Measurements from ENCODE around the gene ENPP7.

ENPP7 gene

GRCh38 chr17:79743614-79744013 is 12.9 kb downstream of the ENPP7 start:
- Histone ChIP-seq H3K9me3 (ENCODE audit: insufficient read depth, low read length, severe bottlenecking) (no peaks in the 10 kb centered on the region), H3K27me3 (ENCODE audit: insufficient read depth, low read length, poor library complexity) (peaks cover 25% of the 10 kb centered on the region), H3K27ac (ENCODE audit: low read length) (no peak overlapping the region), H3K4me3 (ENCODE audit: low read depth in 1 of 2, low read length in 2 of 2) (no peak overlapping the region), H3K36me3 (ENCODE audit: insufficient read depth, low read length) (no peaks in the 10 kb centered on the region), H3K79me2 (ENCODE audit: insufficient read depth, low read length) (no peaks in the 10 kb centered on the region), H2AFZ (ENCODE audit: low read depth, low read length) (no peak overlapping the region), H3K4me2 (ENCODE audit: insufficient read depth, low read length) (no peak overlapping the region), H4K20me1 (ENCODE audit: insufficient read depth, low read length) (no peaks in the 10 kb centered on the region), H3K4me1 (ENCODE audit: insufficient read depth, low read length) (peaks cover 26% of the 10 kb centered on the region), H3K9ac (ENCODE audit: low read depth, low read length) (no peak overlapping the region)
- TF ChIP-seq CTCF (IDR thresholded peaks at IDR 0.05; ENCODE audit: borderline replicate concordance, extremely low read depth, low read length, poor library complexity, severe bottlenecking), result no peak
- no peak for TF ChIP-seq EZH2 (IDR thresholded peaks at IDR 0.05; ENCODE audit: borderline replicate concordance, low read depth, low read length, severe bottlenecking)
- DNase-seq, result no peak
- ATAC-seq (ENCODE audit: insufficient read depth, low read depth), result no peak

GRCh38 chr17:79745641-79746105 is 14.9 kb downstream of the ENPP7 start:
- Histone ChIP-seq H3K4me3 (ENCODE audit: low read depth in 1 of 2, low read length in 2 of 2) (0 out of 4 replicates have a peak overlapping the region, but pooled peaks of 1 of the 2 experiments have one; percentile 28), H3K36me3 (ENCODE audit: insufficient read depth, low read length) (no peaks in the 10 kb centered on the region), H3K27ac (ENCODE audit: low read length) (peak overlapping the region; percentile 64), H3K9me3 (ENCODE audit: insufficient read depth, low read length, severe bottlenecking) (no peaks in the 10 kb centered on the region), H2AFZ (ENCODE audit: low read depth, low read length) (peak overlapping the region; percentile 61), H4K20me1 (ENCODE audit: insufficient read depth, low read length) (no peaks in the 10 kb centered on the region), H3K79me2 (ENCODE audit: insufficient read depth, low read length) (no peaks in the 10 kb centered on the region), H3K9ac (ENCODE audit: low read depth, low read length) (peak overlapping the region; percentile 47), H3K4me1 (ENCODE audit: insufficient read depth, low read length) (peaks cover 26% of the 10 kb centered on the region), H3K27me3 (ENCODE audit: insufficient read depth, low read length, poor library complexity) (peaks cover 6% of the 10 kb centered on the region), H3K4me2 (ENCODE audit: insufficient read depth, low read length) (peak overlapping the region; percentile 51)
- ATAC-seq (ENCODE audit: insufficient read depth, low read depth), result no peak
- no peak for TF ChIP-seq CTCF (IDR thresholded peaks at IDR 0.05; ENCODE audit: borderline replicate concordance, extremely low read depth, low read length, poor library complexity, severe bottlenecking)
- TF ChIP-seq EZH2 (IDR thresholded peaks at IDR 0.05; ENCODE audit: borderline replicate concordance, low read depth, low read length, severe bottlenecking), result no peak
- DNase-seq, result no peak

- H3K27ac ChIP-seq (ENCODE audit: low read length), result no peak overlapping the region; the same call in 1 of the 2 replicates
- H3K9me3 ChIP-seq (ENCODE audit: insufficient read depth, low read length, severe bottlenecking), result no peaks in the 10 kb centered on the region
- H3K79me2 ChIP-seq (ENCODE audit: insufficient read depth, low read length), result no peaks in the 10 kb centered on the region
- no peak for ATAC-seq (ENCODE audit: insufficient read depth, low read depth)
- H3K9ac ChIP-seq (ENCODE audit: low read depth, low read length), result no peak overlapping the region; the same call in 1 of the 2 replicates
- H3K27me3 ChIP-seq (ENCODE audit: insufficient read depth, low read length, poor library complexity), result no peaks in the 10 kb centered on the region
- H3K4me1 ChIP-seq (ENCODE audit: insufficient read depth, low read length), result peaks cover 21% of the 10 kb centered on the region
- H3K4me3 ChIP-seq (ENCODE audit: low read depth in 1 of 2, low read length in 2 of 2), result no peak overlapping the region
- DNase-seq, result no peak
- no peaks in the 10 kb centered on the region for H3K36me3 ChIP-seq (ENCODE audit: insufficient read depth, low read length)
- no peaks in the 10 kb centered on the region for H4K20me1 ChIP-seq (ENCODE audit: insufficient read depth, low read length)
- no peak overlapping the region for H3K4me2 ChIP-seq (ENCODE audit: insufficient read depth, low read length)
- H2AFZ ChIP-seq (ENCODE audit: low read depth, low read length), result 0 out of 2 replicates have a peak overlapping the region, but pooled peaks have one; percentile 41
- TF ChIP-seq EZH2 (IDR thresholded peaks at IDR 0.05; ENCODE audit: borderline replicate concordance, low read depth, low read length, severe bottlenecking), result no peak
- TF ChIP-seq CTCF (IDR thresholded peaks at IDR 0.05; ENCODE audit: borderline replicate concordance, extremely low read depth, low read length, poor library complexity, severe bottlenecking), result no peak
Measured at GRCh38 chr17:79746889-79747507, 16.3 kb downstream of the ENPP7 start.
